Measurements from ENCODE around the gene OR1F1.

DNA sequence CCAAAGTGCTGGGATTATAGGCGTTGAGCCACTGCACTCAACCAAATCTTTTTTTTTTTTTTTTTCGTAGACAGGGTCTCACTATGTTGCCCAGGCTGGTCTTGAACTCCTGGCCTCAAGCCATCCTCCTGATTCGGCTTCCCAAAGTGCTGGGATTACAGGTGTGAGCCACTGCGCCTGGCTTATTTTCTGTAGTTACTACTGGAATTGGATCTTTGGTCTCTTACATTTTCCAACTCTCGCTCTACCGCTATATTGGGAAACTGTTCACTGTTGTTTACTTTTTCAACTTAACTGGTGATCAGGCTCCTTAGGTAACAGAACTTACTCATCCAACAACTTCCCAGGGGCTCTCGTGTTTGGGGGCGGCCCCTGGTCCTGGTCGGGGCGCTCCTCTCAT is 32.8 kb downstream of the OR1F1 start:
- TF ChIP-seq, protein P1, sequence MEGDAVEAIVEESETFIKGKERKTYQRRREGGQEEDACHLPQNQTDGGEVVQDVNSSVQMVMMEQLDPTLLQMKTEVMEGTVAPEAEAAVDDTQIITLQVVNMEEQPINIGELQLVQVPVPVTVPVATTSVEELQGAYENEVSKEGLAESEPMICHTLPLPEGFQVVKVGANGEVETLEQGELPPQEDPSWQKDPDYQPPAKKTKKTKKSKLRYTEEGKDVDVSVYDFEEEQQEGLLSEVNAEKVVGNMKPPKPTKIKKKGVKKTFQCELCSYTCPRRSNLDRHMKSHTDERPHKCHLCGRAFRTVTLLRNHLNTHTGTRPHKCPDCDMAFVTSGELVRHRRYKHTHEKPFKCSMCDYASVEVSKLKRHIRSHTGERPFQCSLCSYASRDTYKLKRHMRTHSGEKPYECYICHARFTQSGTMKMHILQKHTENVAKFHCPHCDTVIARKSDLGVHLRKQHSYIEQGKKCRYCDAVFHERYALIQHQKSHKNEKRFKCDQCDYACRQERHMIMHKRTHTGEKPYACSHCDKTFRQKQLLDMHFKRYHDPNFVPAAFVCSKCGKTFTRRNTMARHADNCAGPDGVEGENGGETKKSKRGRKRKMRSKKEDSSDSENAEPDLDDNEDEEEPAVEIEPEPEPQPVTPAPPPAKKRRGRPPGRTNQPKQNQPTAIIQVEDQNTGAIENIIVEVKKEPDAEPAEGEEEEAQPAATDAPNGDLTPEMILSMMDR (conservative IDR thresholded peaks at IDR 0.05 in 1 of 2, IDR thresholded peaks at IDR 0.05 in 1 of 2; ENCODE audit: extremely low read depth in 1 of 2, insufficient read depth in 1 of 2, low read depth in 1 of 2, low read length in 2 of 2) = no peak
- TF ChIP-seq EZH2 (IDR thresholded peaks at IDR 0.05; ENCODE audit: borderline replicate concordance, low read length) = no peak
